ENCODE measurements around the gene NTSR1.
"Not testable (repeated sequence)": the region's sequence is repeated elsewhere in the genome, so short reads cannot be mapped to it uniquely, and the experiment has no call there.

NTSR1 gene

DNA sequence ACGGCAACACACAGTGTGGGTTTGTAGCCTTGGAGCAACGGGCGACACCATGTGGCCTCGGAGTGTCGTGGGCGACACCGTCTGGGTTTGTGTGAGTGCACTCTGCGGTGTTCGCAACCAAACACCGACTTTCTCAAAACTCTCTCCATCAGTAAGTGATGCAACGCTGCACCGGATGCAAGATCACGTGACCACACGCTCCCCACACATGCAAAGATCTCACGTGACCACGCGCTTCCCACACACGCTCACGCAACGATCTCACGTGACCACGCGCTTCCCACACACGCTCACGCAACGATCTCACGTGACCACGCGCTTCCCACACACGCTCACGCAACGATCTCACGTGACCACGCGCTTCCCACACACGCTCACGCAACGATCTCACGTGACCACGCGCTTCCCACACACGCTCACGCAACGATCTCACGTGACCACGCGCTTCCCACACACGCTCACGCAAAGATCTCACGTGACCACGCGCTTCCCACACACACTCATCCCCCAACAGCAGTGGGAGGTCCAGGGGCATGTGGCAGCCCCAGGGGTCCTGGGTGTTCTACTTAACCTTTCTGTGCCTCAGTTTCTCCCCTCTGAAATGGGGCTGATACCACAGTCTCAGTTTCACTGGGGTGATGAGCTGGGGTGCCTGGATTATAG is 24.8 kb upstream of the NTSR1 start:
- H3K4me3 Mint-ChIP-seq; H3K36me3 Mint-ChIP-seq (ENCODE audit: low read depth); H3K9me3 Mint-ChIP-seq; H3K4me1 Mint-ChIP-seq (ENCODE audit: low read depth); H3K27ac Mint-ChIP-seq: not testable (repeated sequence)
- peaks cover 18% of the 10 kb centered on the region for H3K27me3 Mint-ChIP-seq (ENCODE audit: low read depth)

DNA sequence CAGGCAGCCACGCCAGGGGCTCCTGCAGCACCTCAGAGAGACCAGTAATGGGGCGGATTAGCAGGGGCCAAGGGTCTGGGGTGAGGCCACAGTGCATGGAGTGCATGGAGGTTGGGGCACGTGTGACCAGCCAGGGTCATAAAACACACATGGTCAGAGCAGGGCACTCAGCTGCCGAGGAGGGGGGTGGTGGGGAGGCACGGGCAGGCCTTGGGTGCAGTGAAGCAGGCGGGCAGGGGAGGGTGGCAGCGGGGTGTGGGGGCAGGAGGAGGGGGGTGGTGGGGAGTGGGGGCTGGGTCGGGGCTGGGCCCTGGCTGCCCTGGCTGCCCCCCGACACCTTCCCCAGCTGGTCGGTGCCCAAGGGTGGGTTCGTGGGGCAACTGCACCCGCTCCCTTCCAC is 23.7 kb upstream of the NTSR1 start:
- H3K4me1 Mint-ChIP-seq (ENCODE audit: low read depth) = peaks cover 9% of the 10 kb centered on the region
- H3K9me3 Mint-ChIP-seq = peaks cover 4% of the 10 kb centered on the region
- no peak overlapping the region for H3K4me3 Mint-ChIP-seq
- H3K27me3 Mint-ChIP-seq (ENCODE audit: low read depth) = peaks cover 18% of the 10 kb centered on the region
- no peaks in the 10 kb centered on the region for H3K36me3 Mint-ChIP-seq (ENCODE audit: low read depth)
- H3K27ac Mint-ChIP-seq = no peak overlapping the region

- H3K9me3 Mint-ChIP-seq = no peaks in the 10 kb centered on the region
- H3K4me1 Mint-ChIP-seq (ENCODE audit: low read depth) = peaks cover 9% of the 10 kb centered on the region
- H3K36me3 Mint-ChIP-seq (ENCODE audit: low read depth) = no peaks in the 10 kb centered on the region
- H3K4me3 Mint-ChIP-seq = peak overlapping the region; percentile 28
- H3K27me3 Mint-ChIP-seq (ENCODE audit: low read depth) = peaks cover 17% of the 10 kb centered on the region
- peak overlapping the region; percentile 65 for H3K27ac Mint-ChIP-seq
Observed at GRCh38 chr20:62685781-62686555, 22.7 kb upstream of the NTSR1 start.

GRCh38 chr20:62686869-62687830 is 21.5 kb upstream of the NTSR1 start:
- peaks cover 14% of the 10 kb centered on the region for H3K27me3 Mint-ChIP-seq (ENCODE audit: low read depth)
- H3K4me3 Mint-ChIP-seq = no peak overlapping the region
- H3K36me3 Mint-ChIP-seq (ENCODE audit: low read depth) = no peaks in the 10 kb centered on the region
- H3K9me3 Mint-ChIP-seq = no peaks in the 10 kb centered on the region
- H3K27ac Mint-ChIP-seq = no peak overlapping the region
- peaks cover 9% of the 10 kb centered on the region for H3K4me1 Mint-ChIP-seq (ENCODE audit: low read depth)

DNA sequence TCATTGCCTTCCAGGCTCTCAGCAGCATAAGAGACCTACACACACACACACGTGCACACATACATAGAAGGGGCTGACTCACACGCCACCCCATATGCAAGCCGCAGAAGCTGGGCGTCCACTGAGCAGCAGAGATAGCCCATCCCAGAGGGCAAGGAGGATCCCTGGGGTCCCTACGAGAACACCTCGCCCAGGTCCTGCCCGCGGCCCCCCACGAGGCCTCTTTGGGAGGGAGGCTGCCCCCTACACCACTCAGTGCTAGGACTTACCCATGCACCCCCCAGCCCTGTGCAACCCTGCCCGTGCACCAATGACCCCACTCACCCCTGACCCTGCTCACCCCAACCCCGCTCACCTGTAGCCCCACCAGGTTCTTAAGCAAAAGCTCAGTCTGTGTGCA is 20.6 kb upstream of the NTSR1 start:
- H3K4me1 Mint-ChIP-seq (ENCODE audit: low read depth) = peaks cover 9% of the 10 kb centered on the region
- no peaks in the 10 kb centered on the region for H3K36me3 Mint-ChIP-seq (ENCODE audit: low read depth)
- no peak overlapping the region for H3K4me3 Mint-ChIP-seq
- peaks cover 14% of the 10 kb centered on the region for H3K27me3 Mint-ChIP-seq (ENCODE audit: low read depth)
- no peak overlapping the region for H3K27ac Mint-ChIP-seq
- H3K9me3 Mint-ChIP-seq = no peaks in the 10 kb centered on the region

DNA sequence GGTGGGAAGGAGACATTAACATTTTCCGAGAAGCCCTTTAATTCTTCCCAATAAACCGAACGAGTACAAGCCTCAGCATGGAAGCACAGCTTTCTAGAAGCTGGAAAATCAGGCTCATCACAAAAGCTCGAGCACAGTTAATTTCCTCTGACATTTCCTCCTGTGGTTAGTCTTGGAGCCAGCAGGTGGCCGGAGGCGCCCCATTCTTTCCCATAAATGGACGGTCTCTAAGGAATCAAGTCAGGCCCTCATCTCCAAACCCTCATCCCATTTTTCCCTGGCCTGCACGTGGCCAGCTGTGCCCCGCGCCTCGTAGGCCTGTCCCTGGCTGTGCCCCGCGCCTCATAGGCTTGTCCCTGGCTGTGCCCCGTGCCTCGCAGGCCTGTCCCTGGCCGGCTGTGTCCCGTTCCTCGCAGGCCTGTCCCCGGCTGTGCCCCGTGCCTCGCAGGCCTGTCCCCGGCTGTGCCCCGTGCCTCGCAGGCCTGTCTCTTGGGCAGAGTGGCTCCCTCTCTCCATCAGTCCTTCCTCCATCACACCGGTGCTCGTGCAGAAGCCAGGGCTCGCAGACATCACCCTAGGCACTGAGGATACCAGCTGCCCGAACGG is 19.7 kb upstream of the NTSR1 start:
- Mint-ChIP-seq H3K36me3 (ENCODE audit: low read depth) (no peaks in the 10 kb centered on the region), H3K27ac (no peak overlapping the region), H3K9me3 (no peaks in the 10 kb centered on the region), H3K4me3 (no peak overlapping the region), H3K27me3 (ENCODE audit: low read depth) (peaks cover 18% of the 10 kb centered on the region), H3K4me1 (ENCODE audit: low read depth) (peaks cover 9% of the 10 kb centered on the region)

GRCh38 chr20:62689861-62690260 is 18.8 kb upstream of the NTSR1 start:
- Mint-ChIP-seq H3K36me3 (ENCODE audit: low read depth) (no peaks in the 10 kb centered on the region), H3K9me3 (no peaks in the 10 kb centered on the region), H3K27ac (peak overlapping the region; percentile 45), H3K4me1 (ENCODE audit: low read depth) (peaks cover 9% of the 10 kb centered on the region), H3K4me3 (no peak overlapping the region), H3K27me3 (ENCODE audit: low read depth) (peaks cover 18% of the 10 kb centered on the region)

GRCh38 chr20:62690261-62690820 is 18.3 kb upstream of the NTSR1 start:
- peak overlapping the region; percentile 45 for H3K27ac Mint-ChIP-seq
- no peaks in the 10 kb centered on the region for H3K36me3 Mint-ChIP-seq (ENCODE audit: low read depth)
- no peaks in the 10 kb centered on the region for H3K9me3 Mint-ChIP-seq
- peaks cover 9% of the 10 kb centered on the region for H3K4me1 Mint-ChIP-seq (ENCODE audit: low read depth)
- H3K4me3 Mint-ChIP-seq = no peak overlapping the region
- H3K27me3 Mint-ChIP-seq (ENCODE audit: low read depth) = peaks cover 17% of the 10 kb centered on the region

DNA sequence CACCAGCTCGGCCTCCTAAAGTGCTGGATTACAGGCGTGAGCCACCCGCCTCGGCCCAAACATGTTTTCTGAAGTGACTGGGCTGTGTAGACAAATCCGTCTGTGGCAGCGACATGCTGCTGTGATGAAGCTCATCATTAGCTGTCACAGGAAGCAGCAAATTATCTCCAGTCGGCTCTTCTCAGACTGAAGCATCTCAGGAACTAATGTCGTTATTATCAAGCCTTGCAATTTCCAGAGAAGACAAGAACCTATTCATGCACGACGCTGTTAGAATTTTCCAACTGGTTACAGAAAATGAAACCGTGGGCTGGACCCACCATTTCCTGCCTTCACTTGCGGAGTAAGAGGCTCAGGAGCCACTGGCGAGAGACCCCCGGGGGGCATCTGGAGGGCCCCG is 17.1 kb upstream of the NTSR1 start:
- no peak overlapping the region for H3K27ac Mint-ChIP-seq
- H3K36me3 Mint-ChIP-seq (ENCODE audit: low read depth) = no peaks in the 10 kb centered on the region
- H3K4me1 Mint-ChIP-seq (ENCODE audit: low read depth) = peaks cover 4% of the 10 kb centered on the region
- no peaks in the 10 kb centered on the region for H3K9me3 Mint-ChIP-seq
- peaks cover 13% of the 10 kb centered on the region for H3K27me3 Mint-ChIP-seq (ENCODE audit: low read depth)
- H3K4me3 Mint-ChIP-seq = no peak overlapping the region

- Mint-ChIP-seq H3K27ac (no peak overlapping the region), H3K36me3 (ENCODE audit: low read depth) (no peaks in the 10 kb centered on the region), H3K9me3 (no peaks in the 10 kb centered on the region), H3K4me1 (ENCODE audit: low read depth) (peaks cover 2% of the 10 kb centered on the region), H3K27me3 (ENCODE audit: low read depth) (peaks cover 13% of the 10 kb centered on the region), H3K4me3 (no peak overlapping the region)
Observed at GRCh38 chr20:62692176-62692575, 16.5 kb upstream of the NTSR1 start.

DNA sequence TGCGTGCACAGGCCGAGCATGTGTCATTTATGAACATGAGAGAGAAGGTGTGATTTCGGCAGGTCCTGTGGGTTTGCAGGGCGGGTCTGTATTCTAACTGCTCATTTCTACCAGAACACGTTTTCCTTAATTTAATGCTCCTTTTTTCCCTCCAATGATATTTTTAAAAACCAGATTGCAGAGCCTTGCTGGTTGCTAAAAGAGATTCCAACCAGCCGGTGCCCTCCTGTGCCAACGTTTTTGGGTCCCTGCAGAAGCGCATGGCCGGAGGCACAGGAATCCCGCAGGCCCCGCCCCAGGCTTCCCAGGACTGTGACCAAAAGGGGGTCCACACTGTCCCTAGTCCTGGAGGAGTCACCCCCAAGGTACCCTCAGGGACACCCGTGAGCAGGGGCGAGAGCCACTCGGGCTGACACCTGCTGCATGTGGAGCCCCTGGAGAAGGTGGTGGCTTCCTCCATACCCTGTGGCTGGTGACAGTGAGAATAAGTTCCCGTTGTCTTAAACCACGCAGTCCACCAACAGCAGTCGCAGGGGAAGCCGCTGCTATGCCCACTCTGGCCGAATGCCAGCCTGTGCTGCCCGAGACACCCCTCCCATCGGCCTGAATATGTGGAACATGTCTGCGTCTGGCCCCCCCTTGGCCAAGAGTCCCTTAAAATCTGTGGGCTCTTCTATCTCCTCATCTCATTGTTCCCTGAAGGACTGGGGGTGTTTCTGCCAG is 15.7 kb upstream of the NTSR1 start:
- Mint-ChIP-seq H3K9me3 (no peaks in the 10 kb centered on the region), H3K36me3 (ENCODE audit: low read depth) (no peaks in the 10 kb centered on the region), H3K4me1 (ENCODE audit: low read depth) (peaks cover 2% of the 10 kb centered on the region), H3K4me3 (no peak overlapping the region), H3K27me3 (ENCODE audit: low read depth) (peaks cover 16% of the 10 kb centered on the region), H3K27ac (no peak overlapping the region)

DNA sequence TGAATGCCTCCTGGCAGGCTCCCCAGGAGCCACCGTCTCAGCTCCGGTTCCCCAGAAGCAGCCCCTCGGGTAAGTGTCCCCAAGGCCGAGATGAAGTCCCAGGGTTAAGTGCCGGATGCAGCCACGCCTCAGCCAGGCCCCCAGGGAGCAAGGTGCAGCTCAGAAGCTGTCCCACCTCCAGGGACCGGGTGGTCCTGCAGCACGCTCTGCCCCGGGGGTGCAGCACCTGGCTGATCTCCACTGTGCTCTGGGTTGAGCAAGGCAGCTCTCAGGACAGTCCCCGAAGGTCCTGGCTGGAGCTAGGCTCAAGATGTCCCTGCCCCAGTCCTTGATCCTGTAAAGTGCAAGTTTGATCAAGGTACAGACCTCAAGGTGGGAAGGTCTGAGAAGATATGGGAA is 15.1 kb upstream of the NTSR1 start:
- H3K9me3 Mint-ChIP-seq = no peaks in the 10 kb centered on the region
- H3K27ac Mint-ChIP-seq = no peak overlapping the region
- H3K4me1 Mint-ChIP-seq (ENCODE audit: low read depth) = peaks cover 2% of the 10 kb centered on the region
- H3K36me3 Mint-ChIP-seq (ENCODE audit: low read depth) = no peaks in the 10 kb centered on the region
- H3K4me3 Mint-ChIP-seq = no peak overlapping the region
- H3K27me3 Mint-ChIP-seq (ENCODE audit: low read depth) = peaks cover 16% of the 10 kb centered on the region

- no peak overlapping the region for H3K4me3 Mint-ChIP-seq
- H3K4me1 Mint-ChIP-seq (ENCODE audit: low read depth) = peaks cover 2% of the 10 kb centered on the region
- H3K27ac Mint-ChIP-seq = no peak overlapping the region
- peaks cover 16% of the 10 kb centered on the region for H3K27me3 Mint-ChIP-seq (ENCODE audit: low read depth)
- H3K36me3 Mint-ChIP-seq (ENCODE audit: low read depth) = no peaks in the 10 kb centered on the region
- H3K9me3 Mint-ChIP-seq = no peaks in the 10 kb centered on the region
Observed at GRCh38 chr20:62694106-62694505, 14.5 kb upstream of the NTSR1 start.

Measured in T-helper 1 cell treated with Interleukin-12 subunit alpha and Interleukin-12 subunit beta and Interleukin-4 antibody, amounts not matched to agents 30 μg/mL and 1 μg/mL, for 36 hours (primary cell).